ENCODE data around the gene WNT7B. TPM values are rescaled to one million over a fixed set of nuclear protein-coding genes. Genes with fewer than 3 reads are reported as not detected.

The WNT7B gene
- polyA plus RNA-seq, 1 donor from 2014 or later, result not detected

DNA sequence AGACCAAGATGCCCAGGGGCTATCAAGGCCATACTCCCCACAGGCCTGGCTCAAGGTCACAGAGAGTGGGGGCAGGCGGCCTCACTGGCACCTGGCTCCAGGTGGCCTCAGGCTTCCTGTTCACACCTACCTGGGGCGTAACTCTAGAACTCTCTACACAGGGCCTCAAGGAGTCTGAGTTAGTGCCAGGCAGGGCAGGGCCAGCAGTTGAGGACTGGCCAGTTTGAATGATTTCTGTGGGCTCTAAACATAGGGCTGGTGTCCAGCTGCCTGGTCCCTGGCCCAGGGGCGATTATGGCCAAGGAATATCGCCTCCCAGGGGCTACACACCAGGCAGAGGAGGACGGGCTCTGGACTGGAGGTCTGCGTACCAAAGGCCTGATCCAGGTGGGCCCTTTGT lies 79.2 kb downstream of the WNT7B start:
- H3K4me3 Mint-ChIP-seq, result no peak overlapping the region
- H3K36me3 Mint-ChIP-seq, result no peaks in the 10 kb centered on the region
- H3K27me3 Mint-ChIP-seq, result peaks cover 12% of the 10 kb centered on the region
- peaks cover 0 to 4% (median 0%) of the 10 kb centered on the region in 3 donors for H3K9me3 Mint-ChIP-seq
- no peaks in the 10 kb centered on the region for H3K4me1 Mint-ChIP-seq
- no peak overlapping the region for H3K27ac Mint-ChIP-seq

DNA sequence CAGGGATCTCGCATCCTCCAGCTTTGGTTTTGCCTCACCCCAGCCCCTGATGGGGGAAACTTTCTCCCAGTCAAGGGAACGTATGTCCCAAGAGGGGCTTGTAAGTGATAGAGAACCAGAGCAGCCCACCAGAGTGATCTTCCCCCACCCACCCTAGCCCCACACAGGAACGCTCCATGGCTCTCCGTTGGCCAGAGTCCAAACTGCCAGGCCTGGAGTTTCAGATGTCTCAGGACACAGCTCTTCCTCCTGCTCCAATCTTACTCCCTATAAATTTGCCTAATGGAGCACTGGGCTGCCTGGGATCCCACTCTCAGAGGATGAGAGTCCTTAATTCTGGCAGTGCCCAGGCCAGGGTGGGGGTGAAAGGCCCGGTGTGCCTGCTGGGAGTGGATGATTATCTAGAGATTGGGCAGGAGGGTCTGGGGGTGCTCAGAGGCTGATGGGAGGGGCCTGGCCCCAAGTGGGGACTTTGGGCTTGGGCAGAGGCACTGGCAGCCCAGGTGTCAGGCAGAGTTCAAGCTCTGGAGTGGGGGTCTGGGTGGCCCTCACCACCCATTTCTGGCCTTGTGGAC lies 79.9 kb downstream of the WNT7B start:
- no peak overlapping the region for H3K27ac Mint-ChIP-seq
- no peak overlapping the region for H3K4me3 Mint-ChIP-seq
- no peaks in the 10 kb centered on the region for H3K36me3 Mint-ChIP-seq
- no peaks in the 10 kb centered on the region for H3K4me1 Mint-ChIP-seq
- H3K9me3 Mint-ChIP-seq, result peaks cover 0 to 4% (median 0%) of the 10 kb centered on the region in 3 donors
- H3K27me3 Mint-ChIP-seq, result peaks cover 12% of the 10 kb centered on the region

DNA sequence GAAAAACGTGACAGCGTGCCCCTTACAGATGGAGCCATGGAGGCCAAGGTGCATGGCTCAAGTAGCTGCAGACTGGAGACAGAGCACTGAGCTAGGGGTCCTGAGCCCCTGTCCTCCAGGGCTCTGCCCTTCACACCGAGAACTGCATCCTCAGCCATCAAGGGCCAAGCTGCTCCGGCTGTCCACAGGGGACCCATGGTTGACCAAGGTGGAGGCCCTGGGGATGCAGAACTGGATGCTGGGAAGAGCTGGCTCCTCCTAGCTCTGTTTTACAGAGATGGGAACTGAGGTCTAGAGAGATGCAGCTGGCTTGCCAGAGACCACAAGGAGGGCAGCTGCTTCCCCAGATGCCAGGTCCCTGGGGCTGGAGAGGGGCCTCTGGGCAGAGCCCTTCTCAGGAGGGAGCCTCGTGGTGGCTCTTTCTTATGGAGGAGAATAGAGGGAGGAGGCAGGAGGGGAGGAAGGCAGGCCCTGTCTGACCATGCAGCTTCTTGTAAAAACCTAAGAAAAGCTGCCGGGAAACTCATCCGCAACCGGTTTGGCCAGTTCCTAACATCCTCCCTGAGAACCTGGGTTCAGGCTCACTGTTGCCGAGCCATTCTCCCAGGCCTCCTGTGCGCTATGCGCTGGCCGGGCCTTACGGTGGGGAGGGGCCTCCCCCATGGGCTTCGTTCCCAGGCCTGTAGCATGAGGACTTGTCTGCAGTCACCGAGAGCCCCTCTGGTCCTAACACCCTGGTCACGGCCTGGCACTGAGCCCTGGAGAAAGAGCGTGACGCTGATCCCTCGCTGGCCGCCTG lies 80.6 kb downstream of the WNT7B start:
- no peaks in the 10 kb centered on the region for H3K36me3 Mint-ChIP-seq
- peaks cover 12% of the 10 kb centered on the region for H3K27me3 Mint-ChIP-seq
- H3K4me1 Mint-ChIP-seq, result no peaks in the 10 kb centered on the region
- H3K27ac Mint-ChIP-seq, result no peak overlapping the region
- H3K9me3 Mint-ChIP-seq, result peaks cover 0 to 4% (median 0%) of the 10 kb centered on the region in 3 donors
- H3K4me3 Mint-ChIP-seq, result peak overlapping the region in 1 of 4 donors; percentile 33

DNA sequence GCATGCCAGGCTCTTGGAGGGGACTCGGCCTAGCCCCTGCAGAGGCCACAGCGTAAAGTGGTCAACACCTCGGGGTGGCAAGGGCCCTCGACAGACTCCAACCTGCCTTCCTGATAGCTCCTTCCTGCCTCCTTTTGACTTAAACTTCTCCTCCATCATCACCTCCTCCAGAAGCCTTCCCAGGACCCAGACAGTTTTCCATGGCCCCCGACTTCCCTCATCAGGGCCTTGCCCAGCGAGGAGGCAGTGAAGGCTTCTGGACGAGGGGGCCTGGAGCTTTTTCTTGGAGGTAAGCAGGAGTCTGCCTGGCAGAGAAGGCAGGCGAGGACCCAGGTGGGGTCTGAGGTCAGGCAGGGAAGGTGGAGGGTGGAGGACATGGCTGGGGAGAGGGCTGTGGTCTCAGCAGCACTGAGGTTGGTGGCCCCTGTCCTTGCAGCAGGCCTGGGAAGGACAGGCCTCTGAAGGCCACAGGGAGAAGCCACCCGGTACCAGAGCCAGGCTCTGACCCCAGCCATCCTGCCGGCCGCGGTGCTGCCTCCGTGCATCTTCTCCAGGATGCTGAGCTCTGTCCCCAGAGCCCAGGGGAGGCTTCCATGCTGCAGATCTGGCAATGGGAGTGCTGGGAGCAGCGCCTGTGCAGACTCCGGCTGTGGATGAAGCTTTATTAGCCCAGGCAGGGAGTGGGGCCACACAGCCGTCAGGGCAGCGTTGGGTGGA lies 81.4 kb downstream of the WNT7B start:
- Mint-ChIP-seq H3K4me3 (peak overlapping the region in 1 of 4 donors; percentile 22), H3K27ac (no peak overlapping the region), H3K4me1 (no peaks in the 10 kb centered on the region), H3K27me3 (peaks cover 10% of the 10 kb centered on the region), H3K36me3 (no peaks in the 10 kb centered on the region), H3K9me3 (peaks cover 0 to 4% (median 0%) of the 10 kb centered on the region in 3 donors)

DNA sequence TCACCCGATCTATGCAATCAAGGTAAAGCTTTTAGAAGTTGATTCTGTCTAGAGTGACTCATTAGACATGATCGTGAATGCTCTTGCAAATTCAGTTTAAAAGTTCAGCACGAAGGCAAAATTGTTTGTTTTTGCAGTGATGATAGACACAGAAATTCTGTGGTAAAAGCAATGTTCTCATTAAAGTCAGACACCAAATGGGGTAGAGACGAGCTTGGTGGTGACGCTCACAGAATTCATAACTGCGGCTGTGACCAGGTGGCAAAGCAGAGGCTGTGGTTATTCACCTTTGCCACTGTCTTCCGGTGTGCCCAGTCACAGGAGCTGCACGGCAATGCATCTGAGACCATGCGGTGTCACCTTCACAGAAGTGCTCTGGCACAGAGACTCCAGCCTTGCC lies 83.4 kb downstream of the WNT7B start:
- Mint-ChIP-seq H3K27me3 (peaks cover 7% of the 10 kb centered on the region), H3K9me3 (peaks cover 0 to 1% (median 0%) of the 10 kb centered on the region in 3 donors), H3K36me3 (no peaks in the 10 kb centered on the region), H3K27ac (no peak overlapping the region), H3K4me1 (no peaks in the 10 kb centered on the region), H3K4me3 (no peak overlapping the region)

DNA sequence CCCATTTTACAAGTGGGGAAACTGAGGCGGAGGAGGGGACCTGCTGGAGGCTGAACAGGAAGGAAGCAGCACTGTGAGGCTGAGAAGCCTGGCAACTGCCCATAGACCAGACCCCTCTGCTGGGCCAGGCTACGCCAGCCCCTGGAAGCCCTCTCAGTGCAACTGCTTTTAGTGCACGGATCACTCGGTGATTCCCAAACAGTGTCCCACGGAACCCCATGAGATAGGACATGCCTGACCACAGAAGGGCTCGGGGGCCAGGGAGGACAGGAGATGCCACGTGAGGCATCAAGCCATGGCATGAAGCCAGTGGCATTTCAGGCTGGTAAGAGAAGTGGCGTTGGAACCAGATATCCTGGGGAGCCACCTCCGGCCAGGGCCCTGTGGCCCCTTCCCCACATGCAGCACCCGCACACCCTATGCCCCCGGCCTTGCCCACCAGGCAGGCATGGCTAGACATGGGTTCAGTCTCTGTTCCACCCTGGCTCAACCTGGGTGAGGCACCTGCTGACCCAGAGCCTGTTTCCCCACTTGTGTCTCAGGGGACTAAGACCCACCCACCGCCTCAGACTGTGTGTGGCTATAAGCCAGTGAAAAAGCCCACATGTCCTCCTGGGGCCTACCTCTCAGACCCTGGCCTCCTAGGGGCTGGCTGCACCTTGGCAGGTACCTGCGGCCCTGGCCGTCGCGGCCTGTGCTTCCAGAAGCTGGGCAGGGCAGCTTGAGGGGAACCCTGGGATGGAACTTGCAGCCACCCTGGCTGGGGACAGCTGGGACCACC lies 84.1 kb downstream of the WNT7B start:
- peaks cover 7% of the 10 kb centered on the region for H3K27me3 Mint-ChIP-seq
- H3K4me1 Mint-ChIP-seq, result no peaks in the 10 kb centered on the region
- H3K27ac Mint-ChIP-seq, result no peak overlapping the region
- no peak overlapping the region for H3K4me3 Mint-ChIP-seq
- H3K36me3 Mint-ChIP-seq, result no peaks in the 10 kb centered on the region
- peaks cover 0 to 1% (median 0%) of the 10 kb centered on the region in 3 donors for H3K9me3 Mint-ChIP-seq

DNA sequence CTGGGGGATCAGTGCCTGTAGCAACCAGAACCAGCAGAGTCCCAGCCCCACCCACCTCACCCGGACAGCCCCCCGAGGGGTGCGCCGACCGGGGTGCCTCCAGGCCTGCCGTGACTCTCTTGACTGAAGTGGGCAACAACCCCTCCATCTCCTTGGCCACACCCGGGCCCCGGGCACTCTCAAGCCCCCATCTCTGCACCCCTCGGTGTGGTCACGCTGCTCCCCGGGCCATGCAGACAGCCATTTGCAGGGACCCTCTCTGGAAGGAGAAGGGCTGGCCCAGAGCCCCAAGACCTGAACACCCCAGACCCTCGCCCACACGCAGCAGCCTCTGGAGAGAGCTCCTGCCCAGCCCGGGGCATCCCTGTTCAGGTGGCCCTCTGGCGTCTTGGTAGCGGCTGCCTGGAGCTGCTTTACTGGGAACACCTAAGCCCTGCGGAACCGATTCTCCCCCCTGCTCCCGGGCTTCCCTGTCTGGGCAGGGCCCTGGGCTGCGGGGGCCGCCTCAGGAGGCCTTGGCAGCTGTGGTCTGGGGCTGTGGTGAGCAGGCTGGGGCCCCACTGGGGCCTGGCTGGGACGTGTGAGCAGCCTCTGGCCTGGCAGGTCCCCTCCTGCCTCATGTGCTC lies 84.9 kb downstream of the WNT7B start:
- H3K4me3 Mint-ChIP-seq, result no peak overlapping the region
- H3K27me3 Mint-ChIP-seq, result peaks cover 3% of the 10 kb centered on the region
- no peak overlapping the region for H3K27ac Mint-ChIP-seq
- H3K4me1 Mint-ChIP-seq, result no peaks in the 10 kb centered on the region
- no peaks in the 10 kb centered on the region for H3K36me3 Mint-ChIP-seq
- peaks cover 0 to under 1% (median 0%) of the 10 kb centered on the region in 3 donors for H3K9me3 Mint-ChIP-seq

DNA sequence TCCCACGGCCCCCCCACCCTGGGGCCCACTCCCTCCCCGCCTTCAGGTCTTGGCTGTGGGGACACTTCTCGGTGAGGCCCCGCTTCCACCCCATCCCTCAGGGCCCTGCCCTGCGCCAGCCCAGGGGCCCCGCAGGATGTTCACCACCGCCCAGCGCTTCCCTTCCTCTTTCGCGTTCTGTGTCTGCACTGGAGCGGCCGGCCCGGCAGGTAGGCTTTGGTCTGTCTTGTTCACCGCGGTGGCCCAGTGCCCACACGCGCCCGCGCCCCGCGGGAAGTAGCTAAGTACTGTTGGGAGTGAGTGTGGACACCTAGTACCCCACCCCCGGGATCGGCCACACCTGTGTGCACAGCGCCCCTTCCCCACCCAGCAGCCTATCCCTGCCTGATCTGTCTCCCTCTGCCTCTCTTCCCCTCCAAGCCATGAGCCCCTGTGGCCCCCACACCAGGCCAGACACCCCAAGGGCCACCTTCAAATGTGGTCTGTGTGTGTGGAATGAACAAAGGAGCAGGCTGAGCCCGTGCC lies 85.4 kb downstream of the WNT7B start:
- Mint-ChIP-seq H3K4me1 (no peaks in the 10 kb centered on the region), H3K36me3 (no peaks in the 10 kb centered on the region), H3K4me3 (no peak overlapping the region), H3K27me3 (peaks cover 2% of the 10 kb centered on the region), H3K9me3 (no peaks in the 10 kb centered on the region), H3K27ac (no peak overlapping the region)

DNA sequence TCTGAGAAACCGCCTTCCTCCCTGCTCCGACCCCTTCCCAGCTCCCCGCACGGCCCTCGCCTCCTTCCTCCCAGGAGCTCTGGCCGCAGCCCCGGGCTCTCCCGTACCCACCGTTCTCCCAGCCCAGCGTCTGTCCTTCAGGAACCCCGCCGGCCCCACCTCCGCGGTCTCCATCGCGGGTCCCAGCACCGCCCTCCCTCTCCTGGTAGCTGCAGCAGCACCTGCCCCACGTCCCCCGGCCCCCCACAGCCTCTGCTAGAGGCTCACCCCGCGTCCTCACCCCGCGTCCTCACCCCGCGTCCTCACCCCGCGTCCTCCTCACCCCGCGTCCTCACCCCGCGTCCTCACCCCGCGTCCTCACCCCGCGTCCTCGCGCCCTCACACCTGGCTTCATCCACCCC lies 85.9 kb downstream of the WNT7B start:
- H3K4me3 Mint-ChIP-seq, result no peak overlapping the region
- peaks cover 2% of the 10 kb centered on the region for H3K27me3 Mint-ChIP-seq
- H3K36me3 Mint-ChIP-seq, result no peaks in the 10 kb centered on the region

DNA sequence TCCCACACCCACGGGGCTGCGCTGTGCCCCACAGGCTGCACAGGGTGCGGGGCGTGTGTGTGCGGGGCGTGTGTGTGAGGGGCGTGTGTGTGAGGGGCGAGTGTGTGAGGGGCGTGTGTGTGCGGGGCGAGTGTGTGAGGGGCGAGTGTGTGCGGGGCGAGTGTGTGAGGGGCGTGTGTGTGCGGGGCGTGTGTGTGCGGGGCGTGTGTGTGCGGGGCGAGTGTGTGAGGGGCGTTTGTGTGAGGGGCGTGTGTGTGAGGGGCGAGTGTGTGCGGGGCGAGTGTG lies 86.7 kb downstream of the WNT7B start:
- Mint-ChIP-seq H3K27ac (no peak overlapping the region), H3K36me3 (no peaks in the 10 kb centered on the region), H3K27me3 (peaks cover 2% of the 10 kb centered on the region), H3K9me3 (no peaks in the 10 kb centered on the region), H3K4me3 (no peak overlapping the region), H3K4me1 (no peaks in the 10 kb centered on the region)

More for the DNA sequence above, 85.9 kb downstream of the WNT7B start:
- no peaks in the 10 kb centered on the region for H3K9me3 Mint-ChIP-seq
- H3K27ac Mint-ChIP-seq, result no peak overlapping the region
- H3K4me1 Mint-ChIP-seq, result no peaks in the 10 kb centered on the region

DNA sequence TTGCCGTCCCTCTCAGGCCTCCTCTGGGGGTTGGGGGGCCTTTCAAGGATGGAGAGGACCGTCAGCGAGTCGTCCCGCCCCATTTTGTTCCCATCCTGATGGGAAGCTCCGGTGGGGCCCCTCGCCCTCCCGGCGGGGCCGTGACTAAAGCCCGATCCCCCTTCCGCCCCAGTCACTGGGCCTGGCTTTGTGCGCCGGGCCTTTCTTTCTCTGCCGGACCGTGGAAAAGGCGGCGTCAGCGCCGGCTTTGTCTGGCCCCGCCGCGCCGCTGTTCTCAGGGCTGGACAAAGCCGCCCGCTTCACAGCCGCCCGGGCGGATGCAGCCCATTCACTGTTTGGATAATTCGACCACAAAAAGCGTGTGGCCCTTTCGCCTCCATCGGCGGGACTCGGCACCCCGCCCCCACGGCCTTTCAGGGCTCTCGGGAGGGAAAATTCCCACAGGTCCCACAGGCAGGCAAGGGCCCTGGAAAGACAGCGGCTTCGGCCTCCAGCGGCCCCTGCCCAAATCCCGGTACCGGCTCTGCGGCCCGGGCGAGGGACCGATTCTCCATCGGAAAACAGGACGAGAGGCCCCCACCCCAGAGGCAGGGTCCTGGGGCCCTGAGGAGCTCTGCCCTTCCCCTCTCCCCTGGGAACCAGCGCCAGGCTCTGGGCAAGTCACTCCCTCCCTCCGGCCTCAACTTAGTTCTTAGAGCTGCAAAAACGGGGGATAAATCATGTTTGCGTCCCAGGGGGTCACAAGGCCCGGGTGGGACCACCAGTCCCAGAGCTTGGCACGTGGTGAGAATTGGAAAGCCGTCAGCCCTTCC lies 87.2 kb downstream of the WNT7B start:
- Mint-ChIP-seq H3K4me1 (no peaks in the 10 kb centered on the region), H3K36me3 (no peaks in the 10 kb centered on the region), H3K27me3 (peaks cover 2% of the 10 kb centered on the region), H3K27ac (no peak overlapping the region), H3K4me3 (no peak overlapping the region), H3K9me3 (no peaks in the 10 kb centered on the region)

DNA sequence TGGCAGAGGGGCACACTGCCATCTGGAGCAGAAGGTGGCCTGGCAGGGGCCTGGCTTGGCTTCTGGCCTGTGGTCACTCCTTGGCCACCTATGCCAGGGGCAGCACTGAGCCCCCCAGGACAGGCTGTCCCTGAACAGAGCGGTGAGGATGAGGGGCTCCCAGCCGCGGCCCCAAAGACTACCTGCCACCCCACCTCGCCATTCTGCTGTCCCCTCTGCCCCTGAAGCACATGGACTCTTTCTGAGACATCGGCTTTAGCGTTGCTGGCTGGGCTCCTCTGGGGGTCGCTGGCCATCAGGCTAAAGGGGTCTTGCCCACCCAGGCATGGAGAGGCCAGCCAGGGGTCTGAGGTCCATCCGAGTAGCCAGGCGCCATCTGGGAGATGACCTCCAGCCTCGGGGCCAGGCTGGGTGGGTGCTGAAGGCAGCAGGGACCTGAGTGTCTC lies 87.8 kb downstream of the WNT7B start:
- Mint-ChIP-seq H3K36me3 (no peaks in the 10 kb centered on the region), H3K4me1 (no peaks in the 10 kb centered on the region), H3K9me3 (no peaks in the 10 kb centered on the region), H3K27ac (no peak overlapping the region), H3K4me3 (no peak overlapping the region), H3K27me3 (peaks cover 2% of the 10 kb centered on the region)

DNA sequence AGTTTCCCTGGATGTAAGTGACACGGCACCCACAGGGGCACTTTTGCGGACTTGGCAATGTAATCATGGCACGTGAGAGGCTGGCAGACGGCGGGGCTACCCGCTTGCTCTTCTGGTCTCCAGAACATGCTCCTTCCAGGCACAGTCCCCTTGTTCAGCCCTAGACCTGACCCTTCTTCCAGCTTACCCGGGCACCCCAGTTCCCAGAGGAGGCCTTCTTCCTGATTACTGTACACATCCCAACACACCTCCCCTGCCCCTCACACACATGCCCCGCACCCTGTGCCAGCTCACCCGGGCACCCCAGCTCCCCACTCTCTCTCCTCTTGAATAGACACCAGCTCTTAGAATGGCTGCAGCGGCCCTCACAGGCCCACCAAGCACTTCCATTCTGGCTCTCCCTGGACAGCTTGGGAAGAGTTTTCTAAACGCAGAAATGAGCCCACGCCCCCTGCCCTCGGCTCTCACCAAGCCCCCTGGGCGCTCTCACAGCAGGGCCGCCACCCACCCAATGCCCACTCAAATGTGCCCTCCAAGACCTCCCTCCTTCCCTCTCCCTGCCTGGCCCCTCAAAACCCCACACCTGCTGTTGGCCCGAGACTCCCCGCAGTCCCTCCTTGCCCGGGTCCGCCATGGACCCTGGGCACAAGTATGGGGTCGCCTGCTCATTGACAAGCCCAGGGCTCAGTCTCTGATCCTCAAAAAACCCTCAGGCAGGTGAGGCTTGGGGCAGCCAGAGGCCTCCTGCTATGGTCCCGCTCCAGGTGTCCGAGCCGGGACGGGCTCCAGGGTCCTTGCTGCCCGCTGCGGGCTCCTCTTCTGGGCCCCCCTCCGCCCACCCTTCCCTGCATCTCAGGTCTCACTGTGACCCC lies 88.5 kb downstream of the WNT7B start:
- Mint-ChIP-seq H3K4me1 (no peaks in the 10 kb centered on the region), H3K4me3 (peak overlapping the region in 1 of 4 donors; percentile 22), H3K9me3 (no peaks in the 10 kb centered on the region)

More for the DNA sequence above, 88.5 kb downstream of the WNT7B start:
- Mint-ChIP-seq H3K27me3 (peaks cover 5% of the 10 kb centered on the region), H3K36me3 (no peaks in the 10 kb centered on the region), H3K27ac (peak overlapping the region in 1 of 3 donors; percentile 31)

Measured in IgD-negative memory B cell (primary cell).